SU-DHL-6 (cell line): ENCODE data around the gene ATP6V1B1.

ENCODE experiments used
- H2AFZ ChIP-seq: fragments of 200-600 bp; sonication (generic); 2 replicates; pipeline ENCODE4 v1.6.1; 2014; ENCODE audit warnings: low read depth, mild to moderate bottlenecking, moderate library complexity, mixed read lengths, antibody characterized with exemption, low read length; ENCODE audit not compliant: severe bottlenecking
- H3F3A ChIP-seq: fragments of 200-600 bp; shearing (Covaris generic); 2 replicates; pipeline ENCODE4 v1.6.0; 2016; ENCODE audit warnings: antibody characterized with exemption, mild to moderate bottlenecking; ENCODE audit not compliant: insufficient read depth
- H3K27ac ChIP-seq: fragments of 200-600 bp; sonication (generic); 2 replicates; pipeline ENCODE4 v1.5.1; 2016; ENCODE audit warnings: low read depth, mild to moderate bottlenecking, low read length, moderate library complexity, mixed read lengths
- H3K27me3 ChIP-seq: fragments of 200-600 bp; sonication (generic), shearing (Covaris generic); 2 replicates; pipeline ENCODE4 v1.6.0; 2014; ENCODE audit warnings: mild to moderate bottlenecking, low read length
- H3K36me3 ChIP-seq: fragments of 200-600 bp; sonication (generic); 2 replicates; pipeline ENCODE4 v1.6.1; 2014; ENCODE audit warnings: mild to moderate bottlenecking, low read length, mixed read lengths
- H3K4me2 ChIP-seq: fragments of 300-600, 200-600 bp; shearing (Covaris generic), sonication (generic); 2 replicates; pipeline ENCODE4 v1.6.0; 2014; ENCODE audit warnings: low read length, low read depth, mild to moderate bottlenecking; ENCODE audit not compliant: poor library complexity, severe bottlenecking
- H3K4me3 ChIP-seq: fragments of 200-600 bp; sonication (generic); 2 replicates; pipeline ENCODE4 v1.5.1; 2014; ENCODE audit warnings: antibody characterized with exemption, low read length, mild to moderate bottlenecking, mixed read lengths; ENCODE audit not compliant: insufficient read depth, poor library complexity, severe bottlenecking
- H3K79me2 ChIP-seq: fragments of 200-600 bp; sonication (generic); 2 replicates; pipeline ENCODE4 v1.6.1; 2014; ENCODE audit warnings: mild to moderate bottlenecking, low read length, moderate library complexity; ENCODE audit not compliant: insufficient read depth
- H3K9ac ChIP-seq: fragments of 200-600 bp; sonication (generic); 2 replicates; pipeline ENCODE4 v1.7.0; 2014; ENCODE audit warnings: mild to moderate bottlenecking, low read length
- H3K9me2 ChIP-seq: fragments of 200-600 bp; sonication (generic); replicated peaks from 2 replicates; pipeline ENCODE4 v1.6.1; 2014; ENCODE audit warnings: low read length; ENCODE audit not compliant: insufficient read depth
- H3K9me3 ChIP-seq: fragments of 200-600 bp; sonication (generic); 2 replicates; pipeline ENCODE4 v1.6.1; 2014; ENCODE audit warnings: low read length, mixed read lengths; ENCODE audit not compliant: insufficient read depth
- H4K20me1 ChIP-seq: fragments of 200-600 bp; sonication (generic); 2 replicates; pipeline ENCODE4 v1.6.1; 2014; ENCODE audit warnings: low read depth, mild to moderate bottlenecking, antibody characterized with exemption, low read length, moderate library complexity, mixed read lengths
- EZH2phosphoT487 ChIP-seq: fragments of 200-600 bp; sonication (generic), shearing (Covaris generic); conservative IDR thresholded peaks from 2 replicates; pipeline ENCODE4 v1.6.1; 2018; ENCODE audit warnings: mild to moderate bottlenecking, antibody characterized with exemption, low read length, moderate library complexity, mixed read lengths
- TF ChIP-seq, protein P1 (sequence below): fragments of 200-600 bp; sonication (generic); IDR thresholded peaks from one replicate; pipeline ENCODE4 v1.5.1; 2017; ENCODE audit warnings: antibody characterized with exemption, mild to moderate bottlenecking, low read length, moderate library complexity; ENCODE audit not compliant: insufficient read depth, poor library complexity, severe bottlenecking

ATP6V1B1 gene

DNA sequence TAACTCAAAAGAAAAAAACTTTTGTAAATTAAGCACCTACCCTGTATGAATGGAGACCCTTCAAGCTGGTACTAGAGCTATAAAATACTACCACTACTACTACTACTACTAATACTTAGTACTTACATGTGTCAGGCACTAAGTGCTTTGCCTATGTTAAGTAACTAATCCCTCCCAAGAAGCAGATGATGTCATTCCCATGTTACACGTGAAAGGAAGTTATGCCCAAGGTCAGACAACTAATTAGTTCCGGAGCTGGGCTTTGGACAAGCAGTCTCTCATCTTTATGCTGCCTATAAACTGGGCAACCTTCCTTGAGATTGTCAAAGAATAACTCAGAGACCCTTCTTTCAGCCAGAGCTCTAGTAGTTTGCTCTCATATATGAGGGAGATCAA is 13.9 kb upstream of the ATP6V1B1 start:
- Histone ChIP-seq H3K27ac (no peak overlapping the region), H2AFZ (no peak overlapping the region), H3K9me3 (no peaks in the 10 kb centered on the region), H4K20me1 (no peaks in the 10 kb centered on the region), H3K4me2 (no peak overlapping the region), H3K4me3 (no peak overlapping the region), H3K9me2 (no peaks in the 10 kb centered on the region), H3K36me3 (no peaks in the 10 kb centered on the region), H3K9ac (no peak overlapping the region), H3F3A (no peaks in the 10 kb centered on the region), H3K79me2 (no peaks in the 10 kb centered on the region), H3K27me3 (no peaks in the 10 kb centered on the region)
- TF ChIP-seq, protein P1, sequence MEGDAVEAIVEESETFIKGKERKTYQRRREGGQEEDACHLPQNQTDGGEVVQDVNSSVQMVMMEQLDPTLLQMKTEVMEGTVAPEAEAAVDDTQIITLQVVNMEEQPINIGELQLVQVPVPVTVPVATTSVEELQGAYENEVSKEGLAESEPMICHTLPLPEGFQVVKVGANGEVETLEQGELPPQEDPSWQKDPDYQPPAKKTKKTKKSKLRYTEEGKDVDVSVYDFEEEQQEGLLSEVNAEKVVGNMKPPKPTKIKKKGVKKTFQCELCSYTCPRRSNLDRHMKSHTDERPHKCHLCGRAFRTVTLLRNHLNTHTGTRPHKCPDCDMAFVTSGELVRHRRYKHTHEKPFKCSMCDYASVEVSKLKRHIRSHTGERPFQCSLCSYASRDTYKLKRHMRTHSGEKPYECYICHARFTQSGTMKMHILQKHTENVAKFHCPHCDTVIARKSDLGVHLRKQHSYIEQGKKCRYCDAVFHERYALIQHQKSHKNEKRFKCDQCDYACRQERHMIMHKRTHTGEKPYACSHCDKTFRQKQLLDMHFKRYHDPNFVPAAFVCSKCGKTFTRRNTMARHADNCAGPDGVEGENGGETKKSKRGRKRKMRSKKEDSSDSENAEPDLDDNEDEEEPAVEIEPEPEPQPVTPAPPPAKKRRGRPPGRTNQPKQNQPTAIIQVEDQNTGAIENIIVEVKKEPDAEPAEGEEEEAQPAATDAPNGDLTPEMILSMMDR: no peak
- TF ChIP-seq EZH2phosphoT487: no peak

GRCh38 chr2:70922235-70923234 is 13.2 kb upstream of the ATP6V1B1 start:
- no peak overlapping the region for H3K4me2 ChIP-seq
- no peaks in the 10 kb centered on the region for H4K20me1 ChIP-seq
- no peak overlapping the region for H2AFZ ChIP-seq
- no peak overlapping the region for H3K27ac ChIP-seq
- TF ChIP-seq, protein P1: no peak
- TF ChIP-seq EZH2phosphoT487: no peak
- no peaks in the 10 kb centered on the region for H3K79me2 ChIP-seq
- H3K9me3 ChIP-seq: no peaks in the 10 kb centered on the region
- no peaks in the 10 kb centered on the region for H3K27me3 ChIP-seq
- H3K36me3 ChIP-seq: no peaks in the 10 kb centered on the region
- H3K9me2 ChIP-seq: no peaks in the 10 kb centered on the region
- no peaks in the 10 kb centered on the region for H3F3A ChIP-seq
- no peak overlapping the region for H3K4me3 ChIP-seq
- no peak overlapping the region for H3K9ac ChIP-seq

DNA sequence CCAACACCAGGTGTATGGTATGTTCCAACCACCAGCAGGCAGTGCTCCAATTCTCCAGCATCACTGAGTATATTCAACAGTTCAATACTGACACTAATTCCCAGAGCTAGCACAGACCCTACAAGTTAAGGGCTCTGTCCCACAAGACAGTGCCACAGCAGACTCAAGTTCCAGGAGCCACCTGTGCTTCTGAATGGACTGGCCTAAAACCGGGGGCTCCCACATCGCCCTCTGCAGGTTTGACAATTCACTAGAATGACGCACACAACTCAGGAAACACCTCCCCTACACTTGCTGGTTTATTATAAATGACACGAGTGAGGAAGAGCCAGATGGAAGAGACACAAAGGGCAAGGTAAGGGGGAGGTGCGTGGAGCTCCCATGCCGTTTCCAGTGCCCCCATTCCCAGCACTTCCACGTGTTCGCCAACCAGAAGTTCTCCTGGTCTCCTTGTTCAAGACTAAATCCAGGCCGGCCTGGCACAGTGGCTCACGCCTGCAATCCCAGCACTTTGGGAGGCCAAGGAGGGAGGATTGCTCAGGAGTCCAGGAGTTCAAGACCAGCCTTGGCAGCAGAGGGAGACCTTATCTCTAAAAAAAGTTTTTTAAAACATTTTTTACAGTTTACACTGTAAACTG is 12.2 kb upstream of the ATP6V1B1 start:
- Histone ChIP-seq H4K20me1 (no peaks in the 10 kb centered on the region), H3K4me2 (no peak overlapping the region), H3K9me3 (no peaks in the 10 kb centered on the region), H3K27ac (no peak overlapping the region), H2AFZ (no peak overlapping the region), H3K9ac (no peak overlapping the region), H3K9me2 (no peaks in the 10 kb centered on the region), H3F3A (no peaks in the 10 kb centered on the region), H3K4me3 (no peak overlapping the region), H3K36me3 (no peaks in the 10 kb centered on the region), H3K27me3 (no peaks in the 10 kb centered on the region), H3K79me2 (no peaks in the 10 kb centered on the region)
- TF ChIP-seq, protein P1: peak; percentile 32
- TF ChIP-seq EZH2phosphoT487: no peak
